ENCODE data around the gene ADGRL1.

GRCh38 chr19:14218620-14219330 lies 12.8 kb upstream of the ADGRL1 start:
- TF ChIP-seq TAF1 (IDR thresholded peaks at IDR 0.05; ENCODE audit: borderline replicate concordance, low read depth, low read length) (no peak), PBX3 (IDR thresholded peaks at IDR 0.05) (no peak), POLR2AphosphoS5 (IDR thresholded peaks at IDR 0.05; ENCODE audit: low read depth, low read length) (no peak), CTCF (IDR thresholded peaks at IDR 0.05) (no peak), GATA2 (CRISPR knock-in tag; IDR thresholded peaks at IDR 0.05) (no peak), RFX5 (IDR thresholded peaks at IDR 0.05; ENCODE audit: low read length) (no peak), SMC3 (IDR thresholded peaks at IDR 0.05; ENCODE audit: low read depth, low read length) (no peak)
